ENCODE data around the gene ABCC4. TPM values are rescaled to one million over a fixed set of nuclear protein-coding genes. Genes with fewer than 3 reads are reported as not detected.

ABCC4 gene
- total RNA-seq, 2 donors from 2014 or later: 11.4 to 14.7 TPM

GRCh38 chr13:95191821-95192563 lies 109.3 kb downstream of the ABCC4 start:
- H3K9me3 ChIP-seq: no peaks in the 10 kb centered on the region
- TF ChIP-seq CTCF (IDR thresholded peaks at IDR 0.05): peak; percentile 90
- no peaks in the 10 kb centered on the region for H3K27me3 ChIP-seq
- no peaks in the 10 kb centered on the region for H3K4me1 ChIP-seq
- H3K27ac ChIP-seq: no peak overlapping the region
- intact Hi-C loops (cut with DNase I): loop anchor here (2.0 to 5.0 kb wide), 4 partner anchors 110 to 285 kb away; partner anchors contain the start of gene ABCC4
- peak; percentile 78 for DNase-seq
- no peak overlapping the region for H3K4me3 ChIP-seq
- H3K36me3 ChIP-seq: no peaks in the 10 kb centered on the region
- H3K9ac ChIP-seq (ENCODE audit: low read depth in 2 of 2, low read length in 2 of 2): no peak overlapping the region

GRCh38 chr13:95188128-95188527 lies 113.1 kb downstream of the ABCC4 start:
- H3K9ac ChIP-seq (ENCODE audit: low read depth in 2 of 2, low read length in 2 of 2): no peak overlapping the region
- H3K9me3 ChIP-seq: no peaks in the 10 kb centered on the region
- H3K27ac ChIP-seq: no peak overlapping the region
- H3K36me3 ChIP-seq: no peaks in the 10 kb centered on the region
- H3K27me3 ChIP-seq: no peaks in the 10 kb centered on the region
- DNase-seq: no peak
- no peaks in the 10 kb centered on the region for H3K4me1 ChIP-seq
- TF ChIP-seq CTCF (IDR thresholded peaks at IDR 0.05): no peak
- intact Hi-C loops (cut with DNase I): no loop called here
- H3K4me3 ChIP-seq: no peak overlapping the region

GRCh38 chr13:95185851-95186250 lies 115.4 kb downstream of the ABCC4 start:
- H3K4me1 ChIP-seq: no peaks in the 10 kb centered on the region
- no peaks in the 10 kb centered on the region for H3K36me3 ChIP-seq
- TF ChIP-seq CTCF (IDR thresholded peaks at IDR 0.05): no peak
- intact Hi-C loops (cut with DNase I): no loop called here
- DNase-seq: no peak
- H3K4me3 ChIP-seq: no peak overlapping the region
- no peak overlapping the region for H3K27ac ChIP-seq
- H3K27me3 ChIP-seq: no peaks in the 10 kb centered on the region
- H3K9ac ChIP-seq (ENCODE audit: low read depth in 2 of 2, low read length in 2 of 2): no peak overlapping the region
- H3K9me3 ChIP-seq: no peaks in the 10 kb centered on the region

- no peaks in the 10 kb centered on the region for H3K36me3 ChIP-seq
- TF ChIP-seq CTCF (IDR thresholded peaks at IDR 0.05): no peak
- intact Hi-C loops (cut with DNase I): no loop called here
Measured at GRCh38 chr13:95185311-95185710, 115.9 kb downstream of the ABCC4 start.

GRCh38 chr13:95184317-95184716 lies 116.9 kb downstream of the ABCC4 start:
- H3K9ac ChIP-seq (ENCODE audit: low read depth in 2 of 2, low read length in 2 of 2): no peak overlapping the region
- no peak for TF ChIP-seq CTCF (IDR thresholded peaks at IDR 0.05)
- intact Hi-C loops (cut with DNase I): no loop called here
- H3K27ac ChIP-seq: no peak overlapping the region
- no peaks in the 10 kb centered on the region for H3K36me3 ChIP-seq
- DNase-seq: no peak
- H3K27me3 ChIP-seq: no peaks in the 10 kb centered on the region
- H3K9me3 ChIP-seq: no peaks in the 10 kb centered on the region
- no peak overlapping the region for H3K4me3 ChIP-seq
- no peaks in the 10 kb centered on the region for H3K4me1 ChIP-seq

More at GRCh38 chr13:95185311-95185710, 115.9 kb downstream of the ABCC4 start:
- Histone ChIP-seq H3K27ac (no peak overlapping the region), H3K4me3 (no peak overlapping the region), H3K9me3 (no peaks in the 10 kb centered on the region), H3K27me3 (no peaks in the 10 kb centered on the region), H3K9ac (ENCODE audit: low read depth in 2 of 2, low read length in 2 of 2) (no peak overlapping the region), H3K4me1 (no peaks in the 10 kb centered on the region)
- no peak for DNase-seq
